Mesenchymal stem cell (in vitro differentiated cells and primary cell): ENCODE results near the gene CARNS1.

Experiments used
- DNase-seq: peaks from one replicate; pipeline ENCODE4 v3.0.0-alpha.2; 2013
- H2AFZ ChIP-seq: one replicate; pipeline ENCODE4 v1.6.1; 2013; ENCODE audit warnings: low read depth, mild to moderate bottlenecking, control low read depth, inconsistent platforms, low read length, moderate library complexity
- H2AK5ac ChIP-seq: 2 replicates; pipeline ENCODE4 v1.6.1; 2013; ENCODE audit warnings: low read length, moderate library complexity, mild to moderate bottlenecking, inconsistent platforms; ENCODE audit not compliant: severe bottlenecking
- H2BK120ac ChIP-seq: one replicate; pipeline ENCODE4 v1.6.1; 2013; ENCODE audit warnings: low read depth, mild to moderate bottlenecking, inconsistent platforms, low read length, moderate library complexity
- H2BK12ac ChIP-seq, 2 experiments: one replicate each; pipeline ENCODE4 v1.6.1; 2013; ENCODE audit warnings: inconsistent platforms in 2 of 2, low read length in 2 of 2, mild to moderate bottlenecking in 2 of 2, moderate library complexity in 2 of 2, control low read depth in 1 of 2
- H2BK15ac ChIP-seq: one replicate; pipeline ENCODE4 v1.6.1; 2013; ENCODE audit warnings: mild to moderate bottlenecking, low read depth, inconsistent platforms; ENCODE audit not compliant: poor library complexity, severe bottlenecking
- H2BK5ac ChIP-seq: 2 replicates; pipeline ENCODE4 v1.6.1; 2013; ENCODE audit warnings: low read depth, mild to moderate bottlenecking, low read length, control low read depth, inconsistent platforms; ENCODE audit not compliant: poor library complexity, severe bottlenecking
- H3K14ac ChIP-seq, 2 experiments: one replicate each; pipeline ENCODE4 v1.6.1; 2013; ENCODE audit warnings: inconsistent platforms in 2 of 2, low read length in 2 of 2, control low read depth in 1 of 2, mild to moderate bottlenecking in 1 of 2, moderate library complexity in 1 of 2
- H3K18ac ChIP-seq, 2 experiments: one replicate each; pipeline ENCODE4 v1.6.1; 2013; ENCODE audit warnings: inconsistent platforms in 2 of 2, low read length in 2 of 2, control low read depth in 1 of 2, low read depth in 1 of 2, mild to moderate bottlenecking in 1 of 2
- H3K23ac ChIP-seq, 2 experiments: one replicate each; pipeline ENCODE4 v1.6.1; 2013; ENCODE audit warnings: inconsistent platforms in 2 of 2, low read length in 2 of 2, mild to moderate bottlenecking in 2 of 2, moderate library complexity in 2 of 2, control low read depth in 1 of 2
- H3K27ac ChIP-seq: 2 replicates; pipeline ENCODE4 v1.5.1; 2013; ENCODE audit warnings: mild to moderate bottlenecking, moderate library complexity, low read length, control low read depth, inconsistent platforms; ENCODE audit not compliant: poor library complexity, severe bottlenecking
- H3K27me3 ChIP-seq, 2 experiments: 2 replicates each; pipeline versions ENCODE4 v1.6.1 to v1.7.0; 2013; ENCODE audit warnings: low read length in 2 of 2, mild to moderate bottlenecking in 2 of 2, moderate library complexity in 2 of 2, control low read depth in 1 of 2, inconsistent platforms in 1 of 2; ENCODE audit not compliant: control insufficient read depth in 1 of 2, insufficient read depth in 1 of 2
- H3K36me3 ChIP-seq, 2 experiments: 2 replicates each; pipeline versions ENCODE4 v1.6.1 to v1.7.0; 2013; ENCODE audit warnings: low read length in 2 of 2, control low read depth in 1 of 2, inconsistent platforms in 1 of 2, low read depth in 1 of 2, mild to moderate bottlenecking in 1 of 2; ENCODE audit not compliant: insufficient read depth in 2 of 2, control insufficient read depth in 1 of 2
- H3K4ac ChIP-seq, 2 experiments: one replicate each; pipeline ENCODE4 v1.6.1; 2013; ENCODE audit warnings: inconsistent platforms in 2 of 2, low read length in 2 of 2, mild to moderate bottlenecking in 2 of 2, moderate library complexity in 2 of 2, control low read depth in 1 of 2, low read depth in 1 of 2
- H3K4me1 ChIP-seq: 2 replicates; pipeline ENCODE4 v1.6.1; 2013; ENCODE audit warnings: low read depth, low read length, control low read depth; ENCODE audit not compliant: control insufficient read depth, insufficient read depth
- H3K4me2 ChIP-seq: 2 replicates; pipeline ENCODE4 v1.6.1; 2013; ENCODE audit warnings: low read length, mild to moderate bottlenecking, inconsistent platforms; ENCODE audit not compliant: poor library complexity, severe bottlenecking
- H3K4me3 ChIP-seq, 2 experiments: 2 replicates each; pipeline versions ENCODE4 v1.5.1 to v1.7.0; 2013; ENCODE audit warnings: low read length in 2 of 2, mild to moderate bottlenecking in 2 of 2, control low read depth in 1 of 2, low read depth in 1 of 2; ENCODE audit not compliant: insufficient read depth in 1 of 2
- H3K79me1 ChIP-seq: replicated peaks from 2 replicates; pipeline ENCODE4 v1.6.1; 2013; ENCODE audit warnings: mild to moderate bottlenecking, control low read depth, low read length, inconsistent platforms; ENCODE audit not compliant: poor library complexity, severe bottlenecking
- H3K9ac ChIP-seq: 2 replicates; pipeline ENCODE4 v1.7.0; 2013; ENCODE audit warnings: mild to moderate bottlenecking, low read length, moderate library complexity
- H3K9me3 ChIP-seq: 2 replicates; pipeline ENCODE4 v1.7.0; 2013; ENCODE audit warnings: mild to moderate bottlenecking, low read length; ENCODE audit not compliant: control insufficient read depth
- H4K8ac ChIP-seq: one replicate; pipeline ENCODE4 v1.6.1; 2013; ENCODE audit warnings: inconsistent platforms, mild to moderate bottlenecking, low read length, moderate library complexity
- H4K91ac ChIP-seq: one replicate; pipeline ENCODE4 v1.6.1; 2013; ENCODE audit warnings: mild to moderate bottlenecking, low read length, inconsistent platforms
- WGBS: methylation state at CpG from one replicate; pipeline ENCODE4 v1.1.7; 2013; ENCODE audit warnings: mixed read lengths; 5-methylcytosine and 5-hydroxymethylcytosine counted together

Gene CARNS1

DNA sequence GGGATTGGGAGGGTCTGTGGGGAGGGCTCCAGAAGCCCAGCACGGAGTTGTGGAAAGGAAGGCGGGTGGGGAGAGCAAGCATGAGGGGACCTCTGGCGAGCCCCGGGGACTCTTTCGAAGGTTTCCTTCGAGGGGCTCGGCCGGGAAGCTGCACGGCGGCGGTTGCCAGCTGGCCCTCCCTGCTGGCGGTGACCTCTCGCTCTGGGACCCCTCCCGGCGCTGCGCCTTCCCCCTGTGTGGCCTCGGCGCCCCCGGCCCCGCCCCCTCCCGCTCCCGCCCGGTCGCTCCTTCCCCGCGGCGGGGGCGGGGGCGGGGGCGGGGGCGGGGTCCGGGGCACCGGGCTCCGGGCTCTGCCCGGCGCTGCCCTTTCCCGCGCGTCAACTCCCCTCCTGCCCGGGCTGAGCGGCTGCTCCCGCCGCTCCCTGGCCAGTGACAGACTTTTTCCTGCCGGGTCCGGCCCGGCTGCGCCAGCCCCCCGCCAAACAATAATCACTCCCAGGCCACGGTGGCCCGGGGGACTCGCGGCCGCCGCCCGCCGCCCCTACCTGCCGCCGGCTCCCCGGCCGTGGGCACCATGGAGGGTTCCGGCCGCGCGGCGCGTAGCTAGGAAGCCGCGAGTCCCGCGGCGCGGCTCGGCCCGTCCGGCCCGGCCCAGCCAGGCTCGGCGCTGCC is 43.0 kb upstream of the CARNS1 start:
- 3% methylated on average over 34 of the region's 78 CpGs for WGBS
- H2BK12ac ChIP-seq = peak overlapping the region; percentile 51 to 73

GRCh38 chr11:67372993-67373647 is 42.4 kb upstream of the CARNS1 start, which contains the start of gene CLCF1:
Gene CLCF1, minus strand, starts transcription at chr11:67373598. Its CDS starts 59 bp downstream, at chr11:67373539.
- H3K27ac ChIP-seq = peak within 1 kb of the TSS; percentile 99
- peak; percentile 71 for DNase-seq
- H2BK15ac ChIP-seq = peak within 1 kb of the TSS; percentile 94
- peak within 1 kb of the TSS; percentile 95 to 96 for H3K18ac ChIP-seq
- peaks cover 0 to 13% of the 10 kb centered on the region in 2 experiments for H3K36me3 ChIP-seq
- H2BK120ac ChIP-seq = peak within 1 kb of the TSS; percentile 97
- peak within 1 kb of the TSS; percentile 100 for H2BK5ac ChIP-seq
- H3K4me2 ChIP-seq = peak within 1 kb of the TSS; percentile 59
- peaks cover 64% of the 10 kb centered on the region for H3K4me1 ChIP-seq
- no peak within 1 kb of the TSS for H2AFZ ChIP-seq
- H2BK12ac ChIP-seq = peak within 1 kb of the TSS; percentile 89 to 98
- peak within 1 kb of the TSS; percentile 93 for H4K8ac ChIP-seq
- H2AK5ac ChIP-seq = peak within 1 kb of the TSS; percentile 95
- no peaks in the 10 kb centered on the region for H3K9me3 ChIP-seq
- H3K4me3 ChIP-seq = peak within 1 kb of the TSS; percentile 81 to 86
- H4K91ac ChIP-seq = peak within 1 kb of the TSS; percentile 95
- peak within 1 kb of the TSS in 1 of 2 experiments; percentile 46 for H3K23ac ChIP-seq
- H3K4ac ChIP-seq = peak within 1 kb of the TSS; percentile 96
- under 1% methylated on average over 61 of the region's 76 CpGs for WGBS
- H3K9ac ChIP-seq = peak within 1 kb of the TSS; percentile 91
- no peaks in the 10 kb centered on the region for H3K27me3 ChIP-seq
- peaks cover 7% of the 10 kb centered on the region for H3K79me1 ChIP-seq
- H3K14ac ChIP-seq = peak within 1 kb of the TSS; percentile 88 to 99

More for the DNA sequence above, 43.0 kb upstream of the CARNS1 start:
- no peaks in the 10 kb centered on the region for H3K27me3 ChIP-seq
- peak overlapping the region; percentile 94 for H2BK15ac ChIP-seq
- peak overlapping the region; percentile 100 for H2BK5ac ChIP-seq
- H3K9ac ChIP-seq = peak overlapping the region; percentile 91
- H3K4me2 ChIP-seq = peak overlapping the region; percentile 75
- peak overlapping the region; percentile 89 for H2AK5ac ChIP-seq
- H3K4me1 ChIP-seq = peaks cover 65% of the 10 kb centered on the region
- H3K14ac ChIP-seq = peak overlapping the region; percentile 62 to 68
- peaks cover 5% of the 10 kb centered on the region for H3K79me1 ChIP-seq
- peak overlapping the region; percentile 89 for H3K27ac ChIP-seq
- H2BK120ac ChIP-seq = peak overlapping the region; percentile 97
- peak overlapping the region; percentile 95 for H3K18ac ChIP-seq
- H3K9me3 ChIP-seq = no peaks in the 10 kb centered on the region
- no peak overlapping the region for H3K23ac ChIP-seq
- peak overlapping the region; percentile 97 for H4K91ac ChIP-seq
- peak overlapping the region; percentile 81 to 86 for H3K4me3 ChIP-seq
- peak overlapping the region; percentile 88 for H4K8ac ChIP-seq
- H3K4ac ChIP-seq = peak overlapping the region; percentile 79 to 96
- no peak overlapping the region for H2AFZ ChIP-seq
- H3K36me3 ChIP-seq = peaks cover 0 to 20% of the 10 kb centered on the region in 2 experiments
- no peak for DNase-seq

- WGBS = under 1% methylated on average over 29 of the region's 40 CpGs
These were observed 41.6 kb upstream of the CARNS1 start for GRCh38 chr11:67373648-67374570.

More at GRCh38 chr11:67373648-67374570, 41.6 kb upstream of the CARNS1 start:
- peak overlapping the region; percentile 97 for H2BK120ac ChIP-seq
- H3K79me1 ChIP-seq = peaks cover 7% of the 10 kb centered on the region
- H2BK12ac ChIP-seq = peak overlapping the region; percentile 89 to 98
- H2AK5ac ChIP-seq = peak overlapping the region; percentile 66
- peak; percentile 96 for DNase-seq
- peak overlapping the region; percentile 95 for H3K18ac ChIP-seq
- peak overlapping the region in 1 of 2 experiments; percentile 26 for H3K14ac ChIP-seq
- H3K9me3 ChIP-seq = no peaks in the 10 kb centered on the region
- peaks cover 65% of the 10 kb centered on the region for H3K4me1 ChIP-seq
- no peaks in the 10 kb centered on the region for H3K27me3 ChIP-seq
- no peak overlapping the region for H3K23ac ChIP-seq
- H3K27ac ChIP-seq = peak overlapping the region; percentile 99
- H4K91ac ChIP-seq = peak overlapping the region; percentile 95
- H3K4me2 ChIP-seq = peak overlapping the region; percentile 59
- peaks cover 0 to 11% of the 10 kb centered on the region in 2 experiments for H3K36me3 ChIP-seq
- peak overlapping the region; percentile 100 for H2BK5ac ChIP-seq
- peak overlapping the region; percentile 93 to 96 for H3K4ac ChIP-seq
- peak overlapping the region; percentile 91 for H3K9ac ChIP-seq
- peak overlapping the region; percentile 81 to 86 for H3K4me3 ChIP-seq
- no peak overlapping the region for H2AFZ ChIP-seq
- H2BK15ac ChIP-seq = peak overlapping the region; percentile 94
- peak overlapping the region; percentile 93 for H4K8ac ChIP-seq
